HG02852 (cell line): ENCODE measurements around the gene DMWD.
A peak's percentile ranks its signal among the peaks of the same experiment; 100 is the strongest.

ENCODE experiments used
- ATAC-seq: cut with Tn5 transposase; IDR thresholded peaks from one replicate; pipeline ENCODE4 v1.9.1; 2021; ENCODE audit warnings: mild to moderate bottlenecking, moderate library complexity; ENCODE audit not compliant: unreplicated experiment

The DMWD gene, protein sequence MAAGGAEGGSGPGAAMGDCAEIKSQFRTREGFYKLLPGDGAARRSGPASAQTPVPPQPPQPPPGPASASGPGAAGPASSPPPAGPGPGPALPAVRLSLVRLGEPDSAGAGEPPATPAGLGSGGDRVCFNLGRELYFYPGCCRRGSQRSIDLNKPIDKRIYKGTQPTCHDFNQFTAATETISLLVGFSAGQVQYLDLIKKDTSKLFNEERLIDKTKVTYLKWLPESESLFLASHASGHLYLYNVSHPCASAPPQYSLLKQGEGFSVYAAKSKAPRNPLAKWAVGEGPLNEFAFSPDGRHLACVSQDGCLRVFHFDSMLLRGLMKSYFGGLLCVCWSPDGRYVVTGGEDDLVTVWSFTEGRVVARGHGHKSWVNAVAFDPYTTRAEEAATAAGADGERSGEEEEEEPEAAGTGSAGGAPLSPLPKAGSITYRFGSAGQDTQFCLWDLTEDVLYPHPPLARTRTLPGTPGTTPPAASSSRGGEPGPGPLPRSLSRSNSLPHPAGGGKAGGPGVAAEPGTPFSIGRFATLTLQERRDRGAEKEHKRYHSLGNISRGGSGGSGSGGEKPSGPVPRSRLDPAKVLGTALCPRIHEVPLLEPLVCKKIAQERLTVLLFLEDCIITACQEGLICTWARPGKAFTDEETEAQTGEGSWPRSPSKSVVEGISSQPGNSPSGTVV

DNA sequence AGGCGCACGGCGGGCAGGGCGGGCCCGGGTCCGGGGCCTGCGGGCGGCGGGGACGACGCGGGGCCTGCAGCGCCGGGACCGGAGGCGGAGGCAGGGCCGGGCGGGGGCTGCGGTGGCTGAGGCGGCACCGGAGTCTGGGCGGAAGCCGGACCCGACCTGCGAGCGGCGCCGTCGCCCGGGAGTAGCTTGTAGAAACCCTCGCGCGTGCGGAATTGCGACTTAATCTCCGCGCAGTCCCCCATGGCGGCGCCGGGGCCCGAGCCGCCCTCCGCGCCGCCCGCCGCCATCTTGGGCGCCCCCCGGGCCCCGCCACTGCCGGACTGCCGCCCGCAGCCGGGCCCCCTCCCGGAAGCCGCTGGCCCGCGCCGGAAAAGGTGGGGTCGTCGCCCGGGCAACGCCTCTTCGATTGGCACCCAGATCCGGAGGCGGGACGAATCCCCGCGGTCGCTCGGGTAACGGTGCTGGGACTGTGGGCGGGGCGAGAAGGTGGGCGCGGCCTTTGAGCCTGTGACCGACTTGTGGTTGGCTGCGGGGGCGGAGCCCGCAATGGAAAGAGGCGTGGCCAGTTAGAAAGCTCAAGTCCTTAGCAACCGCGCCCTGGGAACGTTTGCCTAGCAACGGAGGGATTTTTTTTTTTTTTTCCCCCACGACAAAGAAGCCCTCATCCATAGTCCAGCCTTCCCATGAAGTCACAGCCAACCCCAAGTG, at the start of gene DMWD:
DMWD (minus strand) TSS at position 376 of the 708 bp plus-strand sequence; CDS start at position 287, 89 bp downstream.
- peak; percentile 88 for ATAC-seq

DNA sequence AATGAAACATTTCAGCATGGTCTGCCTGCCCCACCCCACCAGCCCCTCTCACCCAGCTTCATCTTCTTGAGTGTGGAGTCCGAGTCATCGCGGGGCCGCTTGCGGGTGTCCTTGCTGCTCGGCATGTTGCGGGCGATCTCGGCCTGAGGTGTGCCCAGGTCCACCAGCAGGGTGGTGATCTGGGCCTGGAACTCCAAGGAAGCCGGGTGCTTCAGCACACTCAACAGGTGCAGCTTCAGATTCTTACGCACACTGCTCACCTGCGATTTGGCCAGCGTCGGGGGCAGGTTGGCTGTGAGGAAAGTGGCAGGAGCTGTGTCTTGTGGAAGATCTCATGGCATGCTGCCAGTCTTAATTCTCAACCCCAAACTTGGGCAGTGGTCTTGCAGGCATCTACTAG, 49.6 kb upstream of the DMWD start:
- no peak for ATAC-seq

DNA sequence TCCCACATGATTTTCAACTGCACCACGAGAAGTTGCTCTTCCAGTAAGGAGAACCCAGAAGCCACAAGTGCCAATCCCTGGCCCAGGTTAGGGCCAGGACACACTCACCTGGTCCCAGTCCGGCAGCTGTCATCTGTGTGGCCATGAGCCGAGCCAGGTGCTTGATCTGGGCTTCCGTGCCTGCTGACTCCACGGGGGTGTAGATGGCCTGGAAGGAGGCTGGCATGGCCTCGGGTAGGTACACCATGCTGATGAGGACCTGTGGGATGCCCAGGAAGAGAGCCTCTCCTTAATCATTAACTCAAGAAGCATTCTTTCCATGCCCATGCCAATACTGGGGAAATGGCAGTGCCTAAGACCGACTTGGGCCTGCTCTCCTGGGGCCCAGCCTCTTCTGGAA, 42.3 kb upstream of the DMWD start:
- no peak for ATAC-seq

DNA sequence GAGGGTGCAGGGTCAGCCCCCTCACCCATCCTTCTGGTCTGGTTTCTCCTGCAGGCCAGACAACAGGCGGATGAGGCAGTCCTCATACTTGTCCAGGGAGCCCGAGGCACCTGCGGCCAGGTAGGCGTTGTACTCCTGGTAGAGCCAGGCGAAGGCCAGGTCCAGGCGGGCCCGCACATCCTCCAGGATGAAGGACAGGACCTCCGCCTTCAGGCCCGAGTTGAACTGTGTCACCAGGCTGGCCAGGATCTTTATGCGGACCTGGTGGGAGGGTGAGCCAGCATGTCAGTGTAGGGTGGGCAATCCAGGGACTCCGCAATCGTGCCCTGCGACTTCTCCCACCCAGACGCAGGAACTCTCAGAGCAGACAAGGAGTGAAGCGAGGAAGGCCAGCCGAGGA, 36.3 kb upstream of the DMWD start:
- no peak for ATAC-seq

DNA sequence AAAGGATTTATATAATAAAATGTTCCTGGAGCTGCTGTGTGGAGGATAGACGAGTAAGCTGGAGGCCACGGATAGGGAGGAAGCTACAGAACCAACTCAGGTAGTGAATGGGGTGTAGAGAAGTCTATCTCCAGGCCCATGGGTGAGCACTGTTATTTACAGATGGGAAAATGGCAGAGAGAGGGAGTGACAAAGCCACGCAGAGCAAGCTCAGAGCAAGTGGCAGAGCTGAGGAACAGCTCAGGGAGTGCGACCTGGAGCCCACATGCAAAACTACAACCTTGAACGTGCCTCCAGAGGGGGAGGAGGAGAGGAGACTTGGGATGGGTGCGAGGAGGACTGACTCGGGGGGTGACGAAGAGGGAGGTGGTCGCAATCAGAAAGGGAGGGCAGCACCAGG, 35.9 kb upstream of the DMWD start:
- ATAC-seq: no peak

DNA sequence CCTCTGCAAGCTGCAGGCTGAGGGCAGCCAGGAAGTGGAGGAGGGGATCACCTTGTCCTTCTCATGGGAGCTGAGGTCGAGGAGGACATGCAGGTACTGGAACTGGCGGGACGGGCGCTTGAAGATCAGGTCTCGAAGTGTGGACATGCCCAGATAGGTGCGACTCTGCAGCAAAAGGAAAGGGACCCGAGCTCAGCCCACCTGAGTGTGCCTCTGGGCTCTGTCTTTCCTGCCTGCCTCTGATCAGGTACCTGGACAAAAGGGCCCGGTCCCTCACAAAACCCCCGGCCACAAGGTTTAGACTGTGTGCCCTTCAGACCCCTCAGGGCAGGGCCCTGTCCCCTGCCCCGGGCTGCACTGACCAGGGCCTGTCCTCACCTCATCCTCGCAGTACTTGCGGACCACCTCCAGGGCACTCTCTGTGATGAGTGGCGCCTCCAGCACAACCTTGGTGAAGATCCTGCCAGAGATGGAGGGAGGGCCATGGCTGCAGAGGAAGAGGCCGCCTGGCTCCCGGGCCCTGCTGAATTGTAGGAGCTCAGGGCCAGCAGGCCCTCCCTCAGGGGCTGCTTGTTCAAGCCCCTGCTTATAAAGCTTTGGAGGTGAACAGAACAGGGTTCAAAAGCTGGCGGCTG, 34.9 kb upstream of the DMWD start:
- ATAC-seq: no peak

DNA sequence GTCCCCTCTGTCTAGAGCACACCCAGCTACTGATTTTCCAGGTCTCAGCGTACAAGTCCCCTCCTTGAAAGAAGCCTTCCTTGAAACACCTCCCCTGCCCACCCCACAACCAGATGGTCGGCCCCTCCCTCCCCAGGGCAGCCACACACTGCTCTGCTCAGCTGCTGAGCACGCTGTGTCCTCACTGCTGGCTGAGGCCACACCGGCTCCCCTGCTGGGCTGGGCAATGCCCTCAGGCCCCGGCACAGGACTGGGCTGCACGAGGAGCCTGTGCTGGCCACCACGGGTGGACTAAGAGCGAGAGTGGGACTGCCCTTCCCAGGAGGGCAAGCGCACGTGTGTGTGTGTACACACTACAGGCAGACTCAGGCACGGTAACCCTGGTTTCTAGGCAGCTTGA, 34.3 kb upstream of the DMWD start:
- no peak for ATAC-seq

DNA sequence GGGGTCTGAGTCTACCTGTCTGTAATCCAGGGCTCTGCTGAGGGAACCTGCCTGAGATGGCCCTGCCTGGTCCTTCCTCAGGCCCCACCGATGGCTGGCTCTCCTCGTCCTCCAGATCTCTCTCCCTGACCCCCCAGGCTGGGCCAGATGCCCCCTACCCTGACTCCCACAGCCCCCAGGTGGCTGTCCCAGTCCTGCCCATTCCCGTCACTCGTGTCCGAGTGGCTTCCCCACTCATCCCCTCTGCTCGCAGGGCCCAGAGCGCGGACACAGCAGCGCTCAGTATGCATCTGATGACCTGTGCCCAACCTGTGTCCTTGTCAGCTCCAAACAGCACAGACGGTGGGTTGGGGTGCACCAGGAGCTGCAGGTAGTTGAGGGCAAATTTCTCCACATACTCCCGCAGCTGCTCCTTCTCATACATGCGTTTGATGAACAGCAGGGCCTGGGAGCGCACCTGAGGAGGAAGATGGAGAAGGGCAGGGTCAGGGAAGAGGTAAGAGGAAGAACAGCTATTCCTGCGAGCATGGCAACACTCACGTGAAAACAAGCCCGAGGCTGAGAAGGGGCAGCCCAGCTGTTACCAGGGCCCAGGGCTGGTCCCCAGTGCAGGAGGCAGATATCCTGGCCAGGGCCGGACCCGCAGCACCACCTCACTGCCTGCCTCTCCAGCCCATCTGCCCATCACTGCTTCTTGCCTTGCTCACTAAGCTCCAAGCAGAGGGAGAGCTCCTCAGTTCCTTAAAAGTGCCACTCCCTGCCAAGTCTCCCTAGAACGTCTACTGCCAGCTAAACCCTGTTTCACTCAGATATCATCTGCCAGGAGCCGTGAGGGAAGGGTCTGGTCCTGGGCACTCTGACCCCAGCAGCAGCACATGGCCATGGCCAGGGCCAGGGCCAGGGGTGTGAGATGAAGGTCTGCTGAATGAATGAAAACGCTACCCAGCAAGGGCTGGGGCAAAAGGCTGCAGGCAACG, 33.6 kb upstream of the DMWD start:
- ATAC-seq: no peak

DNA sequence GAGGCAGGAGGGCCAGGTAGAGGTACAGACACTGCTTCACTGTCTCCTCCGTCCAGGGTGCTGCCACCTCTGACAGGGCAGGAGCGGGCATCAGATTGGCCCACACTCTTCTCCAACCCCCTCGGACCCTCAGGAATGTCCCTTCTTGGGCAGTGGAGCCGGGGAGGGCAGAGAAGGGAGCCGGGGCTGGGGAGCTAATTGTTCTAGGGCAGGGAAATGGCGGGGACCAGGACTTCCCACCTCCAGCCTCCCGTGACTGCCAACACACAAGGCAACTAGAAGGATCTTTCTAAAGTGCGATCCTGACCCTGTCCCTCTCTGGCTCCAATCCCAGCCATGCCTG, 32.6 kb upstream of the DMWD start:
- ATAC-seq: no peak

DNA sequence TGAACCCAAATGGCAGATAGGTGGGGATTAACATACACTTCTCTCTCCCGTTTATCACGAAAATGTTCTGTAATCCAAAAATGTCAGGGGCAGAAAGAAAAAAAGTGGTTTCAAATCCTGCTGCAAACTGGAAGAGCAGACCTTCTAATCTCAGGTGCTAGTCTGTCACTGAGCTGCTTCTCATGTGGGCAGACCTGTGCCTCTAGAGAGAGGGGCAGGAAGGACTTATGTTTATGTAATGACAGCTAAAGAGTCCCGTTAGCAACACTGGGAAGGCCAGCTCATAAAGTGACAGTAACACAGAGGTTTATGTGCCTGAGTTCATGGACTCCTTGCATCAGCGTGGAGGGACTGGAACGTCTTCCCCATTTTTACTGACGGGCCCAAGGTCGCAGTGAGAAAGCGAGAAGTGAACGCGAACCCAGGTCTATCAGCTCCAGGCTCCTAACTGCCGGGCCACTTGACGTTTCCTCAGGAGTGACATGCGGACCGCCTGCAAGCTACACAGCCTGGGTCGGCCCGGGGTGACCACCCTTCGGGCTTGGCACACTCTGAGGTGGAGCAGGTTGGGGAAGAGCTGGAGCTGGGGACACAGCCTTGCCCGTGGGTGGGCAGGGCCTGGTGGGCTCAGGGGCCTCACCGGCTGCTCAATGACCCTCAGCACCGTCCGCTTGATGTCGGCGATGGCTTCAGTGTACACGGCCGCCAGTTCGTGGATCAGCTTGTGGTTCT, 32.1 kb upstream of the DMWD start:
- ATAC-seq: no peak

DNA sequence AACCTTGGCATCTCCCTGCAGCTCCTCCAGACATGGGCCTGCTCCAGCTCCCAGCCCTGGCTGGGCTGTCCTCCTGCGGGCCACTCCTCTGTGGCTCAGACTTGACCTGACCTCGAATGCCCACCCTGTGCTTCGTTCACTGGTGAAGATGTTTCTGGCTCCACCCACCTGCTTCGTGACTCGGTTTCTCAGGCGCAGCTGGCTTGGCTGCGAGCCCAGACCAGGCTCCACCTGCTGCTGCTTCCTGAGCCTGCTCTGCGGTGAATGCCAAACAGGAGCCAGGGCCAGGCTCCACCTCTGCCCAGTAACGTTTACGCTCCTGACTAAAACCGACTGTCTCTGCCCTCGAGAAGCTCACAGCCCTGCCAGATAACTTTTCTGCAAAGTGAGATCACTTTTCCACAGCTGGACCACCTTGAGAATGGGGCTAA, 31.4 kb upstream of the DMWD start:
- ATAC-seq: no peak

DNA sequence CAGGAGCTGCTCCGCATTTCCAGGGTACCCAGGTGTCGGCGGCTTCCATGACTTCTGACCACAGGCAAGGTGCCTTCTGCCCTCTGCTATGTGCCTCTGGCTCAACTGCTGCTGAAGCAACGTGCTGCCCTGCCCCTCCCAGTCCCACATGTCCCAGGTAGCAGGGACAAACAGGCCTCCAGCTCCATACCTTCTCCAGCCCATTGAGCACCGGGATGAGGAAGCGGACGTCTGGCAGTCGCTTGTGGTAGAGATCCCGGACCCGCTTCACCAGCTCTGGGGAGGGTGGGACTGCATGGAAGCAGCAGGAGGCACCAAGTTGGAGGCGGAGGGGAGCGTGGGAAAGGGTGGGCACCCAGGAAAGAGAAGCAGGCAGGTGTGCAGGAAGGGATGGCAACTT, 30.5 kb upstream of the DMWD start:
- ATAC-seq: no peak

DNA sequence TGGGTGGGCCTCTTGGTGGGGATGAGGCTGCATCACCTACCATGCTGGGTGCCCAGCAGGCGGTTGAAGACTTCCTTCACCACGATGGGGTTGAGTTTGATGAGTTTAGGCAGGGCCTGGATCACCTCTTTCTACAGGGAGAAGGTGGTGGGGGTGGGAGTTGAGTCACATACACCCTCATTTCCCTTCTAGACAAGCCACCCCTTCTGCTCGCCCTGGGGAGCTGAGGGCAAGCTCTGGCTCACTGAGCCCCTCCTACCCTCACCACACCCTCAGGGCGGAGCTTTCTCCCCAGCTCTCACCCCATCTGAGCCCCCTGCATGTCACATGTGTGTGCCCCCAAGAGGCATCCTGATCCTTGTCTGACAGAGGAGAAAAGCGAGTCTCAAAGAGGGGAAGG, 30.1 kb upstream of the DMWD start:
- no peak for ATAC-seq

DNA sequence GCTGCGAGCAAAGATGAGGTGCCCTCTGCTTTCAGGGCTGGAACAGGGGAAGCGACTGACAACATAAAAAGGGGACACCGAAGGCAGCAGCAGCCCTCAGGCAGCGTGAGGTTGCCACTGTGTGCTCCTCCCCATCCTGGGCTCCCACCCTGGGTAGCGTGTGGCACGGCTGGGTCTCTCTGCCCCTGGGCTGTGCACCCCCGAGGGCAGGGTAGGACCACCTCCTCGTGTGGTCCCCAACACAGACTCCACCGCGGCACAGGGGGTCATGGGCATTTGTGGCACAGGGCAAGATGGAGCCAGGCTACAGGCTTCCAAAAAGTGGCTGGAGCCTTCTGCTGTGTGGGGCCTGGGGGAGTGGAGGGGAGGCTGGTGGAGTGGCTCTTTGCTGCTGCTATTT, 28.9 kb upstream of the DMWD start:
- no peak for ATAC-seq

DNA sequence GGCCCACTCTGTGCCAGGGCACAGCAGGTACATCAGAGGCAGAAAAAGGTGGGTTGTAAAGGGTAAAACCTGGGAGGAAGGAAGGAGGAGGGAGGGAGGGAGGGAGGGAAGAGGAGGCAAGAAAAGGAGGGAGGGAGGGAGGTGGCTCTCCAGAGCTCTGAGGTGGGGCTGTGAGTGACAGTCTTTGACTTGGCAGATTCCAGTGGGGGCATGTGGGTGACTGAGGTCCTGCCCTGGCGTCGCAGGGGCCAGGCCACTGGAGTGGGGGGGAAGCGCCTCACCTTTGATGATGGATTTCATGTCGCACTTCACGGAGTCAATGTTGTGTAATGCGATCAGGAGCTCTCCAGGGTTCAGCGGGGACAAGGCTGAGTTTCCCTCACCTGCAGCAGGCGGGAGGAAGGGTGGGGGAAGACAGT, 28.5 kb upstream of the DMWD start:
- ATAC-seq: no peak

DNA sequence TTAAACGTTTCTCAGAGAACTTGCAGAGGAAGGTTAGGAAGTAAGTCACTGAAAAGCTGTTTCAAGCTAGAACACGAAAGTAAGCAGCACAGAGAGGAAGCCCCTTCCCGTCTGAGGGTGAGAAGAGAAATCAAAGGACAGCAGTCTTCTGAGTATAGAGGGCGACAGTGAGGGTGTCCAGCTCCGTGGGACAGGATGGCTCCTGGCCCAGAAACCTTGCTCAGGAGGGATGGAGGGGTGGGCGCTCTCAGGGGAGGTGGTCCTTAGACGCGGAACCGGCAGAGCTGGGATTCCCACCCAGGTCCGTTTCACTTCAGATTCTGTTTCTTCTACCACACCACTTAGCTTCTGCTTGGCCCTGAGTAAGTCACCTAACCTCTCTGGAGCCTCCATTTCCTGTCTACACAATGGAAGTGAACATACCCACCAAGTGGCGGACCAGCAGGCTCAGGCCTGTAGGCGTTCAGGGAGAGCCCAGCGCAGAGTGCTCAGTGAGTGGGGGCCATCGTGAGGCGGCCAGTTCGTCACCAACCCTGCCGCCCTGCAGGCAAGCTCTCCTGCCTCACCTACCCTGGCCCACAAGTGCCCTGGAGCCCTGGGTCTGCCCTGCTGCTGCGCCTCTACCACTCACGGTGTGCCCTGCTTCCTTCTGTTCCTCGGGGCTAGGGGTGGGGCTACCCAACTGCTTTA, 27.9 kb upstream of the DMWD start:
- no peak for ATAC-seq

DNA sequence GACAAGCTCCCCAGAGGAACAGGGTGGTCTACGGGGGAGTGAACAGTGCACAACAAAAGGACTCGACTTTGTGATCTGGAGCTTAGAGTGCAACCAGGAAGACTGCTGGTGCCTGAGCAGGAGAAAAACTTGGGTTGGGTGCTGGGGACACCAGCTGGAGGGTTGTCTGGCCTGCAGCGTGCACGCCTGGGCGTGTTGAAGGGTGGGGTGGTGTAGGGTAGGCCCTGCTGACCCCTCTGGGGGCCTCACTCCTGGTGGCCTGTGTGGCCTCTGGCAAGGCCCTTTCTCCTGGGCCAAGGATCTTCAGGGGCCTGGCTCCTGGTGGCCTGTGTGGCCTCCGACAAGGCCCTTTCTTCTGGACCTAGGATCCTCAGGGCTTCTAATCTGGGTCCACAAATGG, 27.1 kb upstream of the DMWD start:
- ATAC-seq: no peak

DNA sequence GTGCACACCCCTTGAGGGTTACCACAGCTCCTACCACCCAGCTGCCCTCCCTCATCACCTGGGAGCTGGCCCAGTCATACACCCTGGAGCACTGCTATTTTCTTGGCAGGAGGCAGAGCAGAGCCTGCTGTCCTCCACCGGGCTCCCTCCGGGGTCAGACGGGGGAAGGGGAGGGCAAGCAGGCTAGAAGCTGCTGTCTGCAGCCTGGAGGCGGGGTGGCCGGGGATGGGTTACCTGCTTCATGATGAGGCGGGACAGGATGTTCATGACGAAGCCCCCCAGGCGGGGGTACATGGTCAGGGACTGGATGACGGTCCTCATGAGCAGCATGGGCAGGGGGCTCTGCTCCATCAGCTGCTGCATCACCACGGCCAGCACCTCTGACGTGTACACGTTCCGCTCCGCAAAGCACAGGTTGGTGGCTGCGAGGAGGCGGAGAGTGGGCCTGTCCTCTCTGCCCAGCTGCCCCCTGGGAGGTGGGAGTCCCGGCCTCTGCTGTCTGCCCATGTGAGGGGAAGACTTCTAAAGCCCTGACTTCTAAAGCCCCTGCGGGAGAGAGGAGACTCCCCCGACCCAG, 25.2 kb upstream of the DMWD start:
- no peak for ATAC-seq
